Mesothelial cell of epicardium (in vitro differentiated cells): ENCODE measurements around the gene DNMBP. TPM values are rescaled to one million over a fixed set of nuclear protein-coding genes. Genes with fewer than 3 reads are reported as not detected.

ENCODE experiments used
- DNase-seq, 2 experiments: peaks; one replicate each; pipeline ENCODE4 v3.0.0; 2021; ENCODE audit warnings: low spot score in 2 of 2; ENCODE audit not compliant: unreplicated experiment in 2 of 2
- H3K27ac Mint-ChIP-seq: 2 replicates; pipeline ENCODE4 v1.8.0; 2021; ENCODE audit warnings: mixed read lengths
- H3K27me3 Mint-ChIP-seq: 2 replicates; pipeline ENCODE4 v1.8.0; 2021; ENCODE audit warnings: low read depth, mixed read lengths
- H3K36me3 Mint-ChIP-seq: 2 replicates; pipeline ENCODE4 v1.8.0; 2021; ENCODE audit warnings: mixed read lengths
- H3K4me1 Mint-ChIP-seq: 2 replicates; pipeline ENCODE4 v1.8.0; 2021; ENCODE audit warnings: mixed read lengths
- H3K4me3 Mint-ChIP-seq: 2 replicates; pipeline ENCODE4 v1.8.0; 2021; ENCODE audit warnings: mild to moderate bottlenecking, moderate library complexity, mixed read lengths
- H3K9me3 Mint-ChIP-seq: 2 replicates; pipeline ENCODE4 v1.8.0; 2021; ENCODE audit warnings: mixed read lengths
- total RNA-seq: library from RNA; stranded (reverse); gene quantifications from 3 replicates; pipeline ENCODE4 v1.2.1, GENCODE V29; 2021
- TF ChIP-seq, protein P1 (sequence below): fragments of 200-600 bp; sonication (generic); IDR thresholded peaks from one replicate; pipeline ENCODE4 v1.5.0; 2021; ENCODE audit warnings: antibody characterized with exemption; ENCODE audit not compliant: unreplicated experiment

Gene DNMBP
- total RNA-seq, 1 donor from 2014 or later: 35.8 TPM

DNA sequence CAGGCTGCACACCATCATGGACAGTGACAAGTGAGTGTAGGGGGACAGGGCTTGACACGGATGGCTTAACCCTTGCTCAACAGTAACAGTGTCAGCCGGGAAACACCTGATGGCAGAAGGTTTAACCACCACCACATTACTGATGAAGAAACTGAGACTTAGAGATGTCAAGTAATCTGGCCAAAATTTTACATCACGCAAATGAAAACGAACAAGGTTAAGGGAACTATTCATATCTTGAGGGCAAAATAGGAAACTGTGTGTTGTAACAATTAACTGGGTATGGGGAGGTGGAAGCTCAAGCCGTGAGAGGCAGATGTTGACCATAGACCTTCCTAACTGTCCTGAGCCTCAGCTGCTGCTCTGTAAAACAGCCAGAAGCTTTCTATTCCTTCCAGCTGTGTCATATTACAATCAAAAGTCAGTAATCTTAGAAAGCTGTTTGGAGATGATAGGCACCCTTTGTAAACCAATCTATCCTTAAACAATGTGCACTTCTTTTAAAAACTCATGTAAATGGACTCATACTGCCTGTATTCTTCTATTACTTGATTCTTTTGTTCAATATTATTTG lies 158.9 kb downstream of the DNMBP start:
- TF ChIP-seq, protein P1, sequence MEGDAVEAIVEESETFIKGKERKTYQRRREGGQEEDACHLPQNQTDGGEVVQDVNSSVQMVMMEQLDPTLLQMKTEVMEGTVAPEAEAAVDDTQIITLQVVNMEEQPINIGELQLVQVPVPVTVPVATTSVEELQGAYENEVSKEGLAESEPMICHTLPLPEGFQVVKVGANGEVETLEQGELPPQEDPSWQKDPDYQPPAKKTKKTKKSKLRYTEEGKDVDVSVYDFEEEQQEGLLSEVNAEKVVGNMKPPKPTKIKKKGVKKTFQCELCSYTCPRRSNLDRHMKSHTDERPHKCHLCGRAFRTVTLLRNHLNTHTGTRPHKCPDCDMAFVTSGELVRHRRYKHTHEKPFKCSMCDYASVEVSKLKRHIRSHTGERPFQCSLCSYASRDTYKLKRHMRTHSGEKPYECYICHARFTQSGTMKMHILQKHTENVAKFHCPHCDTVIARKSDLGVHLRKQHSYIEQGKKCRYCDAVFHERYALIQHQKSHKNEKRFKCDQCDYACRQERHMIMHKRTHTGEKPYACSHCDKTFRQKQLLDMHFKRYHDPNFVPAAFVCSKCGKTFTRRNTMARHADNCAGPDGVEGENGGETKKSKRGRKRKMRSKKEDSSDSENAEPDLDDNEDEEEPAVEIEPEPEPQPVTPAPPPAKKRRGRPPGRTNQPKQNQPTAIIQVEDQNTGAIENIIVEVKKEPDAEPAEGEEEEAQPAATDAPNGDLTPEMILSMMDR: no peak
- H3K4me1 Mint-ChIP-seq: no peaks in the 10 kb centered on the region

DNA sequence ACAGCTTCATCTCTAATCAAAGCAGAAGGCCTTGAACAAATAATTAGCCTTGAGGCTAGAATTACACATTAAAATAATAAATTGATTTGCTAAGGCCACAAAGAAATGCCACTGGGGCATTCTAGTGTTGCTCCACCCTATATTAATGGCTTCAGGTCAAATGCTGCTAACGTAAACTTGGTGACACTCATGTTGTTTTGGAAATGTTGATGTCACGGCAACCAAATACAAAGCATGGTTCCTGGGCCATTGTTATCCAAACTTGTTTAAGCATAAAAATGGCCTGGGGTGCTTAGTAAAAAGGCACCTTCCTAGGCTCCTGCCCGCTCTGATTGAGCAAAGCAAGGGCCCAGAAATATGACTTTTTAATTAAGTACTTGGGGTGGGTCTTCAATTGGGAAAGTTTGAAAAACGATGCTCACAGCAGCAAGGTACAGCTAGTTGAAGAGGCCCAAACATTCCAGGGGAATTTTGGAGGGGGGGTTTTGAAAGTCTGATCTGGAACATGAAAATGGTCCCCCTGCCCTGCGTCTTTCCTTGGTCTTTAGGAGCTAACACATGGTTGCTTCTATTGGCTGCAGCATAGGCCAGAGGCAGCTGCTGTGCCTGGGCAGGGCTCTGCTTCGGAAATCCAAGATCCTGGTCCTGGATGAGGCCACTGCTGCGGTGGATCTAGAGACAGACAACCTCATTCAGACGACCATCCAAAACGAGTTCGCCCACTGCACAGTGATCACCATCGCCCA lies 159.6 kb downstream of the DNMBP start:
- H3K4me3 Mint-ChIP-seq: no peak overlapping the region

More for the DNA sequence above, 158.9 kb downstream of the DNMBP start:
- Mint-ChIP-seq H3K27ac (no peak overlapping the region), H3K4me3 (no peak overlapping the region), H3K27me3 (no peaks in the 10 kb centered on the region), H3K9me3 (peaks cover 6% of the 10 kb centered on the region), H3K36me3 (no peaks in the 10 kb centered on the region)
- no peak for DNase-seq

DNA sequence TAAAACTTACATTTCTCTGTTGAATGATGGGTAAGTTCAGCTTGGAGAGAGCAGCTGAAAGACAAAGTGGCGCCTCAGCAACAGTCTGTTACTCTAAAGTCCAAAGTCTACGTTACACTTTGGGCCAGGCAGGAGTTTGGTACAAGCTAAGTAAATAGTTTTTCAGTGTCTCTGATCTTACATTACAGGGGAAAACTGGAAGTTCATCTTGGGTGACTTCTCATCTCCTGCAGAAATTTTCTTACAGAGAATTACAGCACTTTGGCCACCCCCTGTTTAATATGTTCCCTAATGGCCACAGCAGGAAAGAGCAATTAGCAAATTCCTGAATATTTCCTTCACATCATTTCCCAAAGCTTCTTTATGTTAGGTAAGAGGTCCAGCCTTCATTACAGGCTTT lies 160.2 kb downstream of the DNMBP start:
- no peaks in the 10 kb centered on the region for H3K36me3 Mint-ChIP-seq
- DNase-seq: no peak
- no peak overlapping the region for H3K4me3 Mint-ChIP-seq
- peaks cover 2% of the 10 kb centered on the region for H3K4me1 Mint-ChIP-seq
- H3K27ac Mint-ChIP-seq: no peak overlapping the region
- H3K9me3 Mint-ChIP-seq: peaks cover 6% of the 10 kb centered on the region
- H3K27me3 Mint-ChIP-seq: no peaks in the 10 kb centered on the region
- TF ChIP-seq, protein P1: no peak

More for the DNA sequence above, 159.6 kb downstream of the DNMBP start:
- DNase-seq: no peak
- TF ChIP-seq, protein P1: no peak
- H3K36me3 Mint-ChIP-seq: no peaks in the 10 kb centered on the region
- peaks cover 6% of the 10 kb centered on the region for H3K9me3 Mint-ChIP-seq
- H3K27me3 Mint-ChIP-seq: no peaks in the 10 kb centered on the region
- peaks cover 2% of the 10 kb centered on the region for H3K4me1 Mint-ChIP-seq
- H3K27ac Mint-ChIP-seq: no peak overlapping the region

DNA sequence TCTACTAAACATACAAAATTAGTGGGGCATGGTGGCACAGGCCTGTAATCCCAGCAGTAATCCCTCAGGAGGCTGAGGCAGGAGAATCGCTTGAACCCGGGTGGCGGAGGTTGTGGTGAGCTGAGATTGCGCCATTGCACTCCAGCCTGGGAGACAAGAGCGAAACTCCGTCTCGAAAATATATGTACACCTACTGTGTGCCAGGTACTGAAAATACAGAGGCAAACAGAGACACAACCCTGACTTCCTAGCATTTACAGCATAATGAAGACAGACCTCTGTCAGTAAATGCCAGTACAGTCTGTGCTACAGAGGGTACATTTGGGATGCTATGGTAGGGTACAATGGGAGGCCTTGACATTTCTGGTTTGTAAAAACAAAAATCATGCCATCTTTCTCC lies 160.7 kb downstream of the DNMBP start:
- DNase-seq: no peak
- Mint-ChIP-seq H3K27ac (no peak overlapping the region), H3K27me3 (no peaks in the 10 kb centered on the region), H3K4me3 (no peak overlapping the region), H3K9me3 (peaks cover 6% of the 10 kb centered on the region), H3K36me3 (no peaks in the 10 kb centered on the region), H3K4me1 (peaks cover 2% of the 10 kb centered on the region)
- TF ChIP-seq, protein P1: no peak

DNA sequence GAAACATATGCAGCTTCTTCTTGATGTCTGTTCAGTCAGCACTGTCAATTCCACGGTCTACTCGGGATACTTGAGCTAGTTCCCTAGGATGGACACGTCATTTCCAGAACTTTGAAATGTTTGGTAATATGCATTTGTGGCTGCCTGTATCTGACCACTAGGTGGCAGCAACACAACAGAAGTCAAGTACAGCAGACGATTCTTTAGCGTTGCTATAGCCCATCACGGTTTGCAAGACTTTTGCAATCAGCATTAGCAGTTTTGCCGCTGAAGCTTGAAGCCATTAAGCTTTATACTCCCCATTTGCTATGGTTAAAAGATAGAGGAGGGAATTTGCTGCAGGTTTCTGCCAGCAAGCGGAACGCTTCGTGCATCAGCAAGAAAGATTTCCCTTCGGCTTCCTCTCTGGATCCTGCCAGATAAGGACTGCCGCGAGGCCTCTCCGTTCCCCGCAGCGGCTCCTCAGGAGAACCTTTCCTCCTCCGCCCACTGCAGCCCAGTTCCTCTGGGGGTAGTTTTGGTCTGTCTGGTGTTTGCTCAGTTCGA lies 163.8 kb downstream of the DNMBP start:
- Mint-ChIP-seq H3K9me3 (no peaks in the 10 kb centered on the region), H3K36me3 (no peaks in the 10 kb centered on the region), H3K27me3 (no peaks in the 10 kb centered on the region), H3K4me1 (peaks cover 2% of the 10 kb centered on the region), H3K4me3 (peak overlapping the region; percentile 60), H3K27ac (no peak overlapping the region)
- peak; percentile 36 to 69 for DNase-seq
- TF ChIP-seq, protein P1: peak; percentile 98
